Activated T-helper 17 cell treated with anti-CD3 and anti-CD28 coated beads, Interleukin-2, amount 50 U/mL, for 72 hours (primary cell): ENCODE measurements around the gene CAMSAP2. TPM values are rescaled to one million over a fixed set of nuclear protein-coding genes. Genes with fewer than 3 reads are reported as not detected.
"Not testable (repeated sequence)": the region's sequence is repeated elsewhere in the genome, so short reads cannot be mapped to it uniquely, and the experiment has no call there.

ENCODE experiments used
- ATAC-seq: fragments of 150-1000 bp; cut with Tn5 transposase; replicated peaks from 2 replicates; pipeline ENCODE4 v1.10.0; 2021; ENCODE audit warnings: mild to moderate bottlenecking, moderate library complexity
- H3K27ac Mint-ChIP-seq: one replicate; pipeline ENCODE4 v1.8.0; 2022; ENCODE audit warnings: mixed read lengths
- H3K27me3 Mint-ChIP-seq: one replicate; pipeline ENCODE4 v1.8.0; 2022; ENCODE audit warnings: mixed read lengths
- H3K36me3 Mint-ChIP-seq: one replicate; pipeline ENCODE4 v1.8.0; 2022; ENCODE audit warnings: low read depth, mild to moderate bottlenecking, mixed read lengths
- H3K4me1 Mint-ChIP-seq: one replicate; pipeline ENCODE4 v1.8.0; 2022; ENCODE audit warnings: mixed read lengths
- H3K4me3 Mint-ChIP-seq: one replicate; pipeline ENCODE4 v1.8.0; 2022; ENCODE audit warnings: mild to moderate bottlenecking, mixed read lengths
- H3K9me3 Mint-ChIP-seq: one replicate; pipeline ENCODE4 v1.8.0; 2022; ENCODE audit warnings: mixed read lengths
- total RNA-seq, 2 donors: library from RNA; stranded (reverse); gene quantifications; one replicate each; pipeline ENCODE4 v1.2.3, GENCODE V29; 2022

Gene CAMSAP2
- total RNA-seq, 2 donors from 2014 or later = 3.4 to 5.3 TPM

DNA sequence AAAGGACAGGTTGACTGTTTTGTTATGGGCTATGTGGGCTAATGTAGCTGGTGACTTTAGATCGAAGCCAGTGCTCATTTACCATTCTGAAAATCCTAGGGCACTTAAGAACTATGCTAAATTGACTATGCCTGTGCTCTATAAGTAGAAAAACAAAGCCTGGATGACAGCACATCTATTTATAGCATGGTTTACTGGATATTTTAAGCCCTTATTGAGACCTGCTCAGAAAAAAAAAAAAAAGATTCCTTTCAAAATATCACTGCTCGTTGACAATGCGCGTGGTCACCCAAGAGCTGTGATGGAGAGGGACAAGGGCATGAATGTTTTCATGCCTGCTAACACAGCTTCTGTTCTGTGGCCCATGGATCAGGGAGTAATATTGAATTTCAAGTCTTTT lies 48.1 kb downstream of the CAMSAP2 start:
- H3K4me1 Mint-ChIP-seq = no peaks in the 10 kb centered on the region
- ATAC-seq = no peak
- H3K36me3 Mint-ChIP-seq = peaks cover 15% of the 10 kb centered on the region
- no peaks in the 10 kb centered on the region for H3K9me3 Mint-ChIP-seq
- no peak overlapping the region for H3K27ac Mint-ChIP-seq
- H3K4me3 Mint-ChIP-seq = no peak overlapping the region
- H3K27me3 Mint-ChIP-seq = no peaks in the 10 kb centered on the region

- Mint-ChIP-seq H3K4me1 (no peaks in the 10 kb centered on the region), H3K27ac (no peak overlapping the region), H3K9me3 (no peaks in the 10 kb centered on the region), H3K4me3 (no peak overlapping the region), H3K27me3 (no peaks in the 10 kb centered on the region), H3K36me3 (peaks cover 10% of the 10 kb centered on the region)
- ATAC-seq = no peak
Measured at GRCh38 chr1:200787896-200788387, 49.2 kb downstream of the CAMSAP2 start.

GRCh38 chr1:200791012-200791411 lies 52.3 kb downstream of the CAMSAP2 start:
- H3K27ac Mint-ChIP-seq, H3K4me3 Mint-ChIP-seq, H3K27me3 Mint-ChIP-seq, ATAC-seq, H3K36me3 Mint-ChIP-seq, H3K4me1 Mint-ChIP-seq, H3K9me3 Mint-ChIP-seq: not testable (repeated sequence)

DNA sequence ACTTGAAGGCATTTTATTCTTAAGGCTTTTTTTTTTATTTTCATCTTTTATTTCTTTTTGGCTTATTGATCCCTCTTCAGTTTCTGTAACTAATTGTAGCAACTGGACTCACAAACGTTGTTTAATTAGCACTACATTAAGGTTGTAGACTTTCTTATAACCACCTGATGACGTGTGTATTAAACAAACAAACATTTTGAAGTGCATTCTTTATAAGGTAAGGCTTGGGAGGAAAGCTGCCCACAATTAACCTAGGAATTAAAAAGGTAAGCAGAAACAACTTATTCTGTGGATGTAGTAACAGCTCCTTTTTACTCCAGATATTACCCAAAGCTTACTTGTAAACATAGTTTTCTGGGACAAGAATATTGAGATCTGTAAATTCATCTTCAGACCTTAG lies 55.0 kb downstream of the CAMSAP2 start:
- Mint-ChIP-seq H3K27me3 (no peaks in the 10 kb centered on the region), H3K27ac (no peak overlapping the region), H3K36me3 (no peaks in the 10 kb centered on the region), H3K9me3 (no peaks in the 10 kb centered on the region), H3K4me1 (no peaks in the 10 kb centered on the region), H3K4me3 (no peak overlapping the region)
- ATAC-seq = no peak

DNA sequence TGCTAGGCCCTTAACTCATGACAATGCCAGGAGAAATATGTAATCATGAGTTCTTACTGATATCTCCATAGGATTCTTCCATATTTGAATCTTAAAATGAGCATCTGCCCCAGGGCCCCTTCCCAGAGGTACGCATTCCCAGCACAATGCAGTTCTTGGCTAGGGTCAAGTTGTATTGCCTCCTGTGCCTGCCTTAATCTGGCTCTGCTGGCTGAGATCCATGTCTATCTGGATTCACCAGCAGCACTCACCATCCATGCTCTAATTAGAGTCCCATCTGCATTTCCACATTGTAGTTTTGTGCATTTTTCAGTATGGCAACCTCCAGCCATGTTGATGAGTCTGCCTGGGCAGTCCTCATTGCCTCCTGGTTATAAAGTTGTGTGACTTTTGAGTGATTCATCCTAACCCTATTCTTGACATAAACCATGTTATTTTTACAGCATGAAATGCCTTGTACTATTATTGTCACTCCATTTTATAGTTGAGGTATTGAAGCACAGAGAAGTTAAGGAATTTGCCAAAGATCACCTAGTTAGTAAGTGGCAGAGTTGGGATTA lies 55.9 kb downstream of the CAMSAP2 start:
- Mint-ChIP-seq H3K27me3 (no peaks in the 10 kb centered on the region), H3K4me3 (no peak overlapping the region), H3K9me3 (no peaks in the 10 kb centered on the region), H3K36me3 (no peaks in the 10 kb centered on the region), H3K27ac (no peak overlapping the region), H3K4me1 (no peaks in the 10 kb centered on the region)
- no peak for ATAC-seq

GRCh38 chr1:200795156-200795555 lies 56.5 kb downstream of the CAMSAP2 start:
- no peaks in the 10 kb centered on the region for H3K36me3 Mint-ChIP-seq
- no peak overlapping the region for H3K27ac Mint-ChIP-seq
- H3K4me1 Mint-ChIP-seq = no peaks in the 10 kb centered on the region
- no peaks in the 10 kb centered on the region for H3K9me3 Mint-ChIP-seq
- H3K4me3 Mint-ChIP-seq = no peak overlapping the region
- no peak for ATAC-seq
- H3K27me3 Mint-ChIP-seq = no peaks in the 10 kb centered on the region

DNA sequence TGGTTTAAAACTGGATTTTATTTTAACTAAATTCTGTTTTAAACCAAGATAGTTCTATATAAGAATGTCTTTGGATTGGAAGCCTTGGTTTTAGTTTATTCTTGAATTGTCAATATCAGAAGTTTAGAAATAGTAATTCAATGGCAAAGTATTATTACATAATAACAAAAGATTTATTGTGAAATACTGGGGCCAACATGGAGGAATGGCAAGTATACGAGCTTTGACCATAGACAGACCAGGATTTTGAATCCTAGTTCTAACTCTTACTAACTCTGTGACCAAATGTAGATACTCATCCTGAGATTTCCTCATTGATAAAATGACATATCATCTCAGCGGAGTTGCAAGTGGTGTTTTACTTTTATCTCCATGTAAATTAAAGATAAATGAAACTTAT lies 63.3 kb downstream of the CAMSAP2 start:
- Mint-ChIP-seq H3K4me3 (no peak overlapping the region), H3K4me1 (peaks cover 4% of the 10 kb centered on the region), H3K27ac (no peak overlapping the region), H3K36me3 (no peaks in the 10 kb centered on the region), H3K27me3 (no peaks in the 10 kb centered on the region), H3K9me3 (no peaks in the 10 kb centered on the region)
- ATAC-seq = no peak

GRCh38 chr1:200802865-200803512 lies 64.3 kb downstream of the CAMSAP2 start:
- H3K9me3 Mint-ChIP-seq = no peaks in the 10 kb centered on the region
- no peaks in the 10 kb centered on the region for H3K36me3 Mint-ChIP-seq
- no peak overlapping the region for H3K4me3 Mint-ChIP-seq
- peak; percentile 68 for ATAC-seq
- H3K27me3 Mint-ChIP-seq = no peaks in the 10 kb centered on the region
- H3K4me1 Mint-ChIP-seq = peaks cover 4% of the 10 kb centered on the region
- H3K27ac Mint-ChIP-seq = no peak overlapping the region

- no peaks in the 10 kb centered on the region for H3K27me3 Mint-ChIP-seq
- ATAC-seq = no peak
- no peaks in the 10 kb centered on the region for H3K9me3 Mint-ChIP-seq
- no peak overlapping the region for H3K27ac Mint-ChIP-seq
- H3K4me1 Mint-ChIP-seq = peaks cover 4% of the 10 kb centered on the region
- no peak overlapping the region for H3K4me3 Mint-ChIP-seq
- H3K36me3 Mint-ChIP-seq = peaks cover 6% of the 10 kb centered on the region
Measured at GRCh38 chr1:200805719-200806118, 67.0 kb downstream of the CAMSAP2 start.

DNA sequence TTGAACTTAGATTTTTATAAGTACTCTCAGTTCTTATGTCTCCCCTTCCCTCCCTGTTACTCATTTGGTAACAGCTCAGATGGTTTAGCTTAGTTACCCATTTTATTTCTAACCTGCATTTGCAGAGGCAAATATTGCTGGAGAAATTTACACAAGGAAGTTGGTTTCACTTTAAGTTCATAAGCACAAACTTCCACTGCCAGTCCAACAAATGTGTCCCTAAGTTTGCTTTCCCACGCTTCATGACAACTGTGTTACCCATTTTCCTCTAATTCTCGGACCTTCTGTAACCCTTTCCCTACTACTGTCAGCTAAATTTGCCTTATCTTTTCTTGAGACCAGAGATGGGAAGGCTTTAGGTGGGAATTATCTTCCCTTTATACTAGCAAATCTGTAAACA lies 70.2 kb downstream of the CAMSAP2 start:
- Mint-ChIP-seq H3K4me3 (no peak overlapping the region), H3K27ac (no peak overlapping the region), H3K4me1 (no peaks in the 10 kb centered on the region), H3K27me3 (no peaks in the 10 kb centered on the region), H3K36me3 (peaks cover 6% of the 10 kb centered on the region), H3K9me3 (no peaks in the 10 kb centered on the region)
- no peak for ATAC-seq

GRCh38 chr1:200811704-200812103 lies 73.0 kb downstream of the CAMSAP2 start:
- ATAC-seq = no peak
- Mint-ChIP-seq H3K9me3 (no peaks in the 10 kb centered on the region), H3K36me3 (peaks cover 6% of the 10 kb centered on the region), H3K4me3 (no peak overlapping the region), H3K27ac (no peak overlapping the region), H3K4me1 (no peaks in the 10 kb centered on the region), H3K27me3 (no peaks in the 10 kb centered on the region)

- H3K9me3 Mint-ChIP-seq, H3K4me3 Mint-ChIP-seq, H3K27ac Mint-ChIP-seq, H3K36me3 Mint-ChIP-seq, H3K27me3 Mint-ChIP-seq, H3K4me1 Mint-ChIP-seq, ATAC-seq: not testable (repeated sequence)
Measured at GRCh38 chr1:200816624-200817224, 78.0 kb downstream of the CAMSAP2 start.

DNA sequence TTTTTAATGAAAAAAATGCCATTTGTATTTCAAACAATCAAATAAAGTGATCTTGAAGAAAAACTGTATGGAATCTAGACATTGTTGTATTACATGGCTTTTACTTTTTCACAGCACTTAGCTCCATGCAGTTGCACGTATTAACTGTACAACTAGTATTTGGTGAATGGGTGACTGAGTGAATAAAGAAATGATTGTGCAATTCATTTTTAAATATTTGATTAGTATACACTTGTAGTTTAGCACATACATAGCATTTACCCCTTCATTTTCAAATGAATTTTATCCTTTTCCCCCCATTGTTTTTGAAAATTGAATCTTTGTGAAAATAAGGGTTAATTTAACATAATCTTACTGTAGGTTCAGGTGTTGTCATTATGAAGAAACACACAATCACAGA lies 79.6 kb downstream of the CAMSAP2 start:
- Mint-ChIP-seq H3K27me3 (no peaks in the 10 kb centered on the region), H3K9me3 (no peaks in the 10 kb centered on the region), H3K36me3 (no peaks in the 10 kb centered on the region), H3K4me3 (no peak overlapping the region), H3K27ac (no peak overlapping the region), H3K4me1 (no peaks in the 10 kb centered on the region)
- ATAC-seq = no peak

DNA sequence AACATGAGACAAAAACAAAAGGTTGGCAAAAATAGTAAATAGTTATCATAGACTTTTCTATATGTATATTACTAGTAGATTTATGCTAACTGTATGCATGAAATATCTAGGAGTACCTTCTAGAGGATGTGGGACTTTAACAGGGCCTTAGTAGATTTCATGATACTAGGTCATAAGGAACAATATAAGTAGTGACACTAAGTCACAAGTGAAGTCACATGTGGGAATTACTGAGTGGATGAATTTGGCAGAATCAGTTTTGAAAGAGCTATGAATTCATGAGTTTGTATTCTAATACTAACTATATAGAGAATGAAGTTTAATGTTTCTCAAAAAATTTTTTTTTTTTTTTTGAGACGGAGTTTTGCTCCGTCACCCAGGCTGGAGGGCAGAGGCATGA lies 81.0 kb downstream of the CAMSAP2 start:
- no peaks in the 10 kb centered on the region for H3K27me3 Mint-ChIP-seq
- H3K27ac Mint-ChIP-seq = no peak overlapping the region
- H3K36me3 Mint-ChIP-seq = no peaks in the 10 kb centered on the region
- no peaks in the 10 kb centered on the region for H3K4me1 Mint-ChIP-seq
- H3K9me3 Mint-ChIP-seq = no peaks in the 10 kb centered on the region
- no peak for ATAC-seq
- no peak overlapping the region for H3K4me3 Mint-ChIP-seq

DNA sequence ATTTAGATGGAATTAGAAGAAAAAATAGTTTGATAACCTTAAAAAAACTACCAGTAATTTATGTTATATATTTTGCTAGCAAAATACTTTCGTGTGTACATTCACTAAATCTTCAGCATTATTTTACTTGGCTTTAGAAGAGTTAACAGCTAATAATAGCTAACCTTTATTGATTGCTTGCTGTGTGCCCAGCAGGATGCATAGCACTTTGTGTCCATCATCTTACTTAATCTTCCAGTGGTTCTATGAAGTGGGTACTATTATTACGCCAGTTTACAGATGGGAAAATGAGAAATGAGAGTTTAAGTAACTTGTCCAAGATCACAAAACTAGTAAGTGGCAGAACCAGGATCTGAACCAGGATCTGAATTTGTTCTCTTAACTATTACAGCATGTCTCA lies 92.4 kb downstream of the CAMSAP2 start:
- H3K36me3 Mint-ChIP-seq = no peaks in the 10 kb centered on the region
- no peaks in the 10 kb centered on the region for H3K4me1 Mint-ChIP-seq
- no peak overlapping the region for H3K27ac Mint-ChIP-seq
- H3K4me3 Mint-ChIP-seq = no peak overlapping the region
- no peaks in the 10 kb centered on the region for H3K27me3 Mint-ChIP-seq
- no peaks in the 10 kb centered on the region for H3K9me3 Mint-ChIP-seq
- ATAC-seq = no peak
